ENCODE results near the gene SAMD3.
"Not testable (repeated sequence)": the region's sequence is repeated elsewhere in the genome, so short reads cannot be mapped to it uniquely, and the experiment has no call there.

SAMD3 gene

DNA sequence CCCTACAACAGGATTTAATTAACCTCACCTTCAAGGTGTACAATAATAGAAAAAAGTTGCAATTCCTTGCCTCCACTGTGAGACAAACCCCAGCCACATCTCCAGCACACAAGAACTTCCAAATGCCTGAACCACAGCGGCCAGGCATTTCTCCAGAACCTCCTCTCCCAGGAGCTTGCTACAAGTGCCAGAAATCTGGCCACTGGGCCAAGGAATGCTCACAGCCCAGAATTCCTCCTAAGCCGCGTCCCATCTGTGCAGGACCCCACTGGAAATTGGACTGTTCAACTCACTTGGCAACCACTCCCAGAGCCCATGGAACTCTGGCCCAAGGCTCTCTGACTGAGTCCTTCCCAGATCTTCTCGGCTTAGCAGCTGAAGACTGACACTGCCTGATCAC, 28.3 kb downstream of the SAMD3 start:
- H3K4me1 ChIP-seq (ENCODE audit: control insufficient read depth, low read length); H3K4me2 ChIP-seq (ENCODE audit: low read length); H3K9me2 ChIP-seq (replicated peaks; ENCODE audit: control insufficient read depth, low read length); H3K27ac ChIP-seq (ENCODE audit: low read depth, low read length); H3K9me3 ChIP-seq (ENCODE audit: control insufficient read depth, insufficient read depth, low read length); H3K79me2 ChIP-seq (ENCODE audit: control insufficient read depth, low read length); H3K4me3 ChIP-seq (ENCODE audit: low read length); H3K27me3 ChIP-seq (ENCODE audit: control insufficient read depth, low read length); H3K36me3 ChIP-seq (ENCODE audit: control insufficient read depth, low read length); H3F3A ChIP-seq (ENCODE audit: control insufficient read depth, insufficient read depth); H4K20me1 ChIP-seq (ENCODE audit: control insufficient read depth, insufficient read depth, low read depth, low read length): not testable (repeated sequence)

DNA sequence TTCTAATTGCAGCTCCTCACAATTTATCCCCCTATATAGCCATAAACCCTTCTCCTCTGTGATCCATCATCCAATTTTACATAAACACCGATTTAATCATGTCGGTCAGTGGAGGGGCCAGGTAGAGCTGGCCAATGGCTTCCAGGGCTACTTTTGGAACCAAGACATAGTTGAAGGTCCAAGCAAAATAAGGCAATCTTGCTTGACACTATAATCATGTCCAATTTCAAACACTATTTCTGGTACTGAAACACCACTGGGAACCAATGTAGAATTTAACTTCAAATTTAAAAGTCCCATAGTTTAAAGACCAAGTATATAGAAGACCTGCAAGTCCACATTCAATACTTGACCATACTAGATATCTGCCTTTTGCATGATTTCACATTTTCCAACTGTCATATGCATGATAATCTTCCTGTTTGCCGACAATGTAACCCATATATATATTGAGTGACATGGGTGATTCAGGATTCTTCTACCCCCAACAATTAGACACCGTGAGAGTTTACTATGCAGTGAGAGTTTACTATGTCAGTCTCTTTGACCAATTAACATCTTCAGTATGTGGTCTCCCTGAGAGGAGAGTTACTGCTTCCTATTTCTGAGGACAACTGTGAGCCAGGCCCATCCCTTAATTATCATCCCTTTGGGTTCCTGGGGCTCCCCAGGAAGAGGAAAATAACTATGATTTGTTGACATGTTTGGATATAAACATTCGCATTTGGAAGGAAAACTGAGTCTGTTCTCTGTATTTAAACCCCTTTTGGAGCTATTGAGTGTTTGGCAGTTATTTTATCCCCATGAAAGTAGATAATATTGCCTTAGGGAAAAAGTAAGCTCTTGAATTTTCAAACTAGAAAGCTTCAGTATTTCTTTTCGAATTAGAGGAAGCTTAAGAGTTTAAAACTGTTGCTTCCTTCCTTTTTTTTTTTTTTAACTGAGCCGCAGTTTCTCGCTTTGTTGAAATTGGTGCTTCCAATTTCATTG, 31.8 kb downstream of the SAMD3 start:
- H3K4me2 ChIP-seq (ENCODE audit: low read length) = no peak overlapping the region
- no peaks in the 10 kb centered on the region for H4K20me1 ChIP-seq (ENCODE audit: control insufficient read depth, insufficient read depth, low read depth, low read length)
- no peaks in the 10 kb centered on the region for H3K4me1 ChIP-seq (ENCODE audit: control insufficient read depth, low read length)
- no peaks in the 10 kb centered on the region for H3K27me3 ChIP-seq (ENCODE audit: control insufficient read depth, low read length)
- H3K27ac ChIP-seq (ENCODE audit: low read depth, low read length) = no peak overlapping the region
- no peaks in the 10 kb centered on the region for H3K9me3 ChIP-seq (ENCODE audit: control insufficient read depth, insufficient read depth, low read length)
- TF ChIP-seq EZH2phosphoT487 (IDR thresholded peaks at IDR 0.05; ENCODE audit: borderline replicate concordance, low read length) = no peak
- TF ChIP-seq, protein P1, sequence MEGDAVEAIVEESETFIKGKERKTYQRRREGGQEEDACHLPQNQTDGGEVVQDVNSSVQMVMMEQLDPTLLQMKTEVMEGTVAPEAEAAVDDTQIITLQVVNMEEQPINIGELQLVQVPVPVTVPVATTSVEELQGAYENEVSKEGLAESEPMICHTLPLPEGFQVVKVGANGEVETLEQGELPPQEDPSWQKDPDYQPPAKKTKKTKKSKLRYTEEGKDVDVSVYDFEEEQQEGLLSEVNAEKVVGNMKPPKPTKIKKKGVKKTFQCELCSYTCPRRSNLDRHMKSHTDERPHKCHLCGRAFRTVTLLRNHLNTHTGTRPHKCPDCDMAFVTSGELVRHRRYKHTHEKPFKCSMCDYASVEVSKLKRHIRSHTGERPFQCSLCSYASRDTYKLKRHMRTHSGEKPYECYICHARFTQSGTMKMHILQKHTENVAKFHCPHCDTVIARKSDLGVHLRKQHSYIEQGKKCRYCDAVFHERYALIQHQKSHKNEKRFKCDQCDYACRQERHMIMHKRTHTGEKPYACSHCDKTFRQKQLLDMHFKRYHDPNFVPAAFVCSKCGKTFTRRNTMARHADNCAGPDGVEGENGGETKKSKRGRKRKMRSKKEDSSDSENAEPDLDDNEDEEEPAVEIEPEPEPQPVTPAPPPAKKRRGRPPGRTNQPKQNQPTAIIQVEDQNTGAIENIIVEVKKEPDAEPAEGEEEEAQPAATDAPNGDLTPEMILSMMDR (IDR thresholded peaks at IDR 0.05; ENCODE audit: low read depth, low read length, poor library complexity, severe bottlenecking) = no peak
- no peaks in the 10 kb centered on the region for H3F3A ChIP-seq (ENCODE audit: control insufficient read depth, insufficient read depth)
- no peaks in the 10 kb centered on the region for H3K79me2 ChIP-seq (ENCODE audit: control insufficient read depth, low read length)
- no peaks in the 10 kb centered on the region for H3K9me2 ChIP-seq (replicated peaks; ENCODE audit: control insufficient read depth, low read length)
- no peak overlapping the region for H3K4me3 ChIP-seq (ENCODE audit: low read length)
- no peaks in the 10 kb centered on the region for H3K36me3 ChIP-seq (ENCODE audit: control insufficient read depth, low read length)

- Histone ChIP-seq H3K36me3 (ENCODE audit: control insufficient read depth, low read length) (no peaks in the 10 kb centered on the region), H3K4me3 (ENCODE audit: low read length) (no peak overlapping the region), H3K9me2 (replicated peaks; ENCODE audit: control insufficient read depth, low read length) (no peaks in the 10 kb centered on the region), H3K4me1 (ENCODE audit: control insufficient read depth, low read length) (no peaks in the 10 kb centered on the region), H3K27ac (ENCODE audit: low read depth, low read length) (no peak overlapping the region), H3K9me3 (ENCODE audit: control insufficient read depth, insufficient read depth, low read length) (no peaks in the 10 kb centered on the region), H4K20me1 (ENCODE audit: control insufficient read depth, insufficient read depth, low read depth, low read length) (no peaks in the 10 kb centered on the region), H3K4me2 (ENCODE audit: low read length) (no peak overlapping the region), H3K27me3 (ENCODE audit: control insufficient read depth, low read length) (no peaks in the 10 kb centered on the region), H3F3A (ENCODE audit: control insufficient read depth, insufficient read depth) (no peaks in the 10 kb centered on the region), H3K79me2 (ENCODE audit: control insufficient read depth, low read length) (no peaks in the 10 kb centered on the region)
- TF ChIP-seq EZH2phosphoT487 (IDR thresholded peaks at IDR 0.05; ENCODE audit: borderline replicate concordance, low read length) = no peak
- TF ChIP-seq, protein P1 (IDR thresholded peaks at IDR 0.05; ENCODE audit: low read depth, low read length, poor library complexity, severe bottlenecking) = no peak
Observed at GRCh38 chr6:130189531-130190397, 33.0 kb downstream of the SAMD3 start.
